GM21526 (cell line): Measurements from ENCODE around the gene FKBP14.
"Not testable (repeated sequence)": the region's sequence is repeated elsewhere in the genome, so short reads cannot be mapped to it uniquely, and the experiment has no call there.

Experiments
- ATAC-seq: cut with Tn5 transposase; IDR thresholded peaks from one replicate; pipeline ENCODE4 v1.9.1; 2021; ENCODE audit warnings: moderate library complexity; ENCODE audit not compliant: unreplicated experiment, low FRiP score

FKBP14 gene

DNA sequence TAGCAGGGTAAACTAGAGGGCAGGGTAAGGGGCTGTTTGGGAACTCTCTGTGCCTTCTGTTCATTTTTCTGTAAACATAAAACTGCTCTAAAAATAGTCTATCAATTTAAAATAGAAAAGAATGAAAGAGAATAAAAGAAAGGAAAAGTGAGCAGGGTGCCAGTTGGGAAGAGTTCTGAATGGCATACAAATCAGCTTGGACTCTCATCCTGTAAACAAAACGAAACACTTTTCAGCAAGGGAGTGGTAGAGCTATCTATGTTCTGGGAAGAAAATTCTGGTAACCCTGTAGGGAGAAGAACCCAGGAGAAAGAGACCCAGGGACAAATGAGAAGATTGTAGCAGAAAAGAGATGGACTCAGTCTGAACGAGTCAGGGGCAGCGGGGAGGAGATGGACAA, 61.5 kb downstream of the FKBP14 start:
- ATAC-seq: no peak

- ATAC-seq: no peak
Measured at GRCh38 chr7:29962035-29962434, 64.5 kb downstream of the FKBP14 start.

DNA sequence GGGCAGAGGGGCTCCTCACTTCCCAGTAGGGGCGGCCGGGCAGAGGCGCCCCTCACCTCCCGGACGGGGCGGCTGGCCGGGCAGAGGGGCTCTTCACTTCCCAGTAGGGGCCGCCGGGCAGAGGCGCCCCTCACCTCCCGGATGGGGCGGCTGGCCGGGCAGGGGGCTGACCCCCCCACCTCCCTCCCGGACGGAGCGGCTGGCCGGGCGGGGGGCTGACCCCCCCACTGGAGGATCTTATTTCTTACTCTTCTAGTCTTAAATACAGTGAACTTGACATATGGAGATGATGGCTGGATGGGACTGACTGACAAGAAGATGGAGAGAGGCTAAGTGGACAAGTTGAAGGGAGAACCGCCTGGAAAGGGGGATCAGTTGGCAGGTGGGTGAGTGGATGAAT, 64.9 kb downstream of the FKBP14 start:
- ATAC-seq: not testable (repeated sequence)
